Immature natural killer cell (primary cell): Measurements from ENCODE around the gene MELTF. TPM values are rescaled to one million over a fixed set of nuclear protein-coding genes. Genes with fewer than 3 reads are reported as not detected.

ENCODE experiments used
- polyA plus RNA-seq, 3 donors: library from polyadenylated mRNA; unstranded; fragments of 300-500 nt; fragmentation: Illumina TruSeq; gene quantifications; one replicate each; pipeline ENCODE4 v1.2.3, GENCODE V29; 2021

MELTF gene
- polyA plus RNA-seq, 3 donors from 2014 or later, result 1.1 to 1.3 TPM; not detected in 1

Other genes with a start within 250 kb of the MELTF start
- 10 to 100 TPM in 1 of 3 donors, 1 to 10 TPM in 2; 8.2 to 12.7 (median 8.3) TPM for gene SENP5, start 161.9 kb downstream of the MELTF start, polyA plus RNA-seq
- 10 to 100 TPM; 28.4 to 57.2 (median 36.5) TPM for gene NCBP2, start 87.3 kb downstream of the MELTF start, polyA plus RNA-seq
- gene PIGZ, start 61.0 kb downstream of the MELTF start, polyA plus RNA-seq, result 1 to 10 TPM; 1.6 to 2.9 (median 2.3) TPM